Smooth muscle cell (in vitro differentiated cells): ENCODE measurements around the gene PTTG1IP. TPM values are rescaled to one million over a fixed set of nuclear protein-coding genes. Genes with fewer than 3 reads are reported as not detected.

ENCODE experiments used
- DNase-seq: peaks from one replicate; lab custom pipeline; 2025; ENCODE audit not compliant: unreplicated experiment; lab: John Stamatoyannopoulos, UW
- H2AFZ ChIP-seq: fragments of 200-600 bp; sonication (generic); 2 replicates; pipeline ENCODE4 v1.6.0; 2016; ENCODE audit warnings: antibody characterized with exemption, low read depth, mild to moderate bottlenecking
- H3F3A ChIP-seq: fragments of 200-600 bp; sonication (generic); 2 replicates; pipeline ENCODE4 v1.6.0; 2017; ENCODE audit warnings: antibody characterized with exemption, low read depth
- H3K27ac ChIP-seq: fragments of 200-600 bp; sonication (generic); 2 replicates; pipeline ENCODE4 v1.5.1; 2016; ENCODE audit warnings: low read depth, mild to moderate bottlenecking
- H3K27me3 ChIP-seq: fragments of 200-600 bp; sonication (generic); 2 replicates; pipeline ENCODE4 v1.6.1; 2016; ENCODE audit warnings: low read depth, mild to moderate bottlenecking
- H3K36me3 ChIP-seq: fragments of 200-600 bp; sonication (generic); 2 replicates; pipeline ENCODE4 v1.5.1; 2016; ENCODE audit warnings: low read depth
- H3K4me1 ChIP-seq: fragments of 200-600 bp; sonication (generic); 2 replicates; pipeline ENCODE4 v1.5.1; 2016; ENCODE audit warnings: low read depth
- H3K4me2 ChIP-seq: fragments of 200-600 bp; sonication (generic); 2 replicates; pipeline ENCODE4 v1.6.0; 2016; ENCODE audit warnings: mild to moderate bottlenecking
- H3K4me3 ChIP-seq: fragments of 200-600 bp; sonication (generic); 2 replicates; pipeline ENCODE4 v1.5.1; 2016; ENCODE audit warnings: mild to moderate bottlenecking
- H3K79me2 ChIP-seq: fragments of 200-600 bp; sonication (generic); 2 replicates; pipeline ENCODE4 v1.6.0; 2016; ENCODE audit warnings: low read depth, mild to moderate bottlenecking
- H3K9ac ChIP-seq: fragments of 200-600 bp; sonication (generic); 2 replicates; pipeline ENCODE4 v1.6.0; 2016; ENCODE audit warnings: low read depth
- H3K9me3 ChIP-seq: fragments of 200-600 bp; sonication (generic); replicated peaks from 2 replicates; pipeline ENCODE4 v1.5.1; 2016; ENCODE audit warnings: low read depth
- H4K20me1 ChIP-seq: fragments of 200-600 bp; sonication (generic); 2 replicates; pipeline ENCODE4 v1.6.0; 2016; ENCODE audit warnings: low read depth
- WGBS: methylation state at CpG from one replicate; pipeline ENCODE4 v1.1.7; 2016; ENCODE audit warnings: low lambda C conversion rate; 5-methylcytosine and 5-hydroxymethylcytosine counted together
- polyA plus RNA-seq: library from polyadenylated mRNA; unstranded; fragments of >200 nt; fragmentation: Nextera tagmentation; extraction: Ambion mirVana; gene quantifications from 2 replicates; pipeline ENCODE4 v1.2.1, GENCODE V29; 2016
- total RNA-seq: library from RNA; depleted of rRNA; stranded (reverse); fragments of >200 nt; gene quantifications from 2 replicates; pipeline ENCODE4 v1.2.3, GENCODE V29; 2014
- TF ChIP-seq, protein P1 (sequence below): fragments of 200-600 bp; sonication (generic); IDR thresholded peaks from 2 replicates; pipeline ENCODE4 v1.5.1; 2017; ENCODE audit warnings: borderline replicate concordance, mild to moderate bottlenecking, antibody characterized with exemption; ENCODE audit not compliant: insufficient read depth, poor library complexity, severe bottlenecking

Gene PTTG1IP
- total and polyA plus RNA-seq, 2 experiments from 2014 or later: 331 to 340 TPM

DNA sequence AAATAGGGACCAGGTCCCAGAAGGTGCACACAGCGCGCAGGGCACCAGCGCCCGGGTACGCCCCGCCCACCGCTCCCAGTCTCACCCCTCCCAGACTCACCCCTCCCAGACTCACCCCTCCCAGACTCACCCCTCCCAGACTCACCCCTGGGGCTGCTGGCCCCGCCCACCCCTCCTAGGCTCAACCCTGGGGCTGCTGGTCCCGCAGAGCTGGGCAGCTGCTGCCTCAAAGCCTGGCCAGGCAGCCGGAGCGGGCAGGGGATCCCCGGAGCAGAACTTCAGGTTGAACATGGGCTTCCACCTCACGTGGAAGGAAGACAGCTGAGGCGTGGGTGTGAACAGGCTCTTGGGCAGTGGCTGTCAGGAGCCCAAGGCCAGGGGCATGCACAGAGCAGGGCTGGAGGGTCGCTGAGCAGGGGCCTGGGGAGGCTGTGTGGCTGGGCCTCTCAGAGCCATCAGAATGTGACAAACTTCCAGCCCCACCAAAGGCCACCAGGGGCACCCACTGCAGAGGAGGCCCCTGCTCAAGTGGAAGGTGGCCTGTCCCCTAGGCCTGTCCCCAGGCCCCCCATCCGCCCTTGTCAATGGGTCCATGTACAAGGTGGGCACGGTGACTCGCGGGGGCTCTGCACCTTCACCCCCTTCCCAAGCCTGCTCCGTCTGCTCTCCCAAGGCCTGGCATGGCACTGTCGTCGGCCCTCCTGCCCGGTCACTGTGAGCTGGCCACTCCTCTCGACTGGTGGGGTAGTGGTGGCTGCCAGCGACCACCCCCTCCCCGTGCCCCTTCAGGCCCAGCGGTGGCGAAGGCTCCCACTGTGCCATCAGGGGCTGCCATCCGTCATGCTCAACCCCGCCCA, 35.2 kb downstream of the PTTG1IP start:
- Histone ChIP-seq H2AFZ (no peak overlapping the region), H3K4me3 (no peak overlapping the region), H3K9ac (no peak overlapping the region), H3K4me1 (no peaks in the 10 kb centered on the region), H3K9me3 (no peaks in the 10 kb centered on the region), H3K36me3 (no peaks in the 10 kb centered on the region), H3K79me2 (no peaks in the 10 kb centered on the region), H3F3A (no peaks in the 10 kb centered on the region), H4K20me1 (no peaks in the 10 kb centered on the region), H3K4me2 (no peak overlapping the region), H3K27me3 (no peaks in the 10 kb centered on the region), H3K27ac (no peak overlapping the region)
- DNase-seq: no peak
- TF ChIP-seq, protein P1, sequence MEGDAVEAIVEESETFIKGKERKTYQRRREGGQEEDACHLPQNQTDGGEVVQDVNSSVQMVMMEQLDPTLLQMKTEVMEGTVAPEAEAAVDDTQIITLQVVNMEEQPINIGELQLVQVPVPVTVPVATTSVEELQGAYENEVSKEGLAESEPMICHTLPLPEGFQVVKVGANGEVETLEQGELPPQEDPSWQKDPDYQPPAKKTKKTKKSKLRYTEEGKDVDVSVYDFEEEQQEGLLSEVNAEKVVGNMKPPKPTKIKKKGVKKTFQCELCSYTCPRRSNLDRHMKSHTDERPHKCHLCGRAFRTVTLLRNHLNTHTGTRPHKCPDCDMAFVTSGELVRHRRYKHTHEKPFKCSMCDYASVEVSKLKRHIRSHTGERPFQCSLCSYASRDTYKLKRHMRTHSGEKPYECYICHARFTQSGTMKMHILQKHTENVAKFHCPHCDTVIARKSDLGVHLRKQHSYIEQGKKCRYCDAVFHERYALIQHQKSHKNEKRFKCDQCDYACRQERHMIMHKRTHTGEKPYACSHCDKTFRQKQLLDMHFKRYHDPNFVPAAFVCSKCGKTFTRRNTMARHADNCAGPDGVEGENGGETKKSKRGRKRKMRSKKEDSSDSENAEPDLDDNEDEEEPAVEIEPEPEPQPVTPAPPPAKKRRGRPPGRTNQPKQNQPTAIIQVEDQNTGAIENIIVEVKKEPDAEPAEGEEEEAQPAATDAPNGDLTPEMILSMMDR: no peak
- WGBS: 91% methylated on average over 22 of the region's 30 CpGs

DNA sequence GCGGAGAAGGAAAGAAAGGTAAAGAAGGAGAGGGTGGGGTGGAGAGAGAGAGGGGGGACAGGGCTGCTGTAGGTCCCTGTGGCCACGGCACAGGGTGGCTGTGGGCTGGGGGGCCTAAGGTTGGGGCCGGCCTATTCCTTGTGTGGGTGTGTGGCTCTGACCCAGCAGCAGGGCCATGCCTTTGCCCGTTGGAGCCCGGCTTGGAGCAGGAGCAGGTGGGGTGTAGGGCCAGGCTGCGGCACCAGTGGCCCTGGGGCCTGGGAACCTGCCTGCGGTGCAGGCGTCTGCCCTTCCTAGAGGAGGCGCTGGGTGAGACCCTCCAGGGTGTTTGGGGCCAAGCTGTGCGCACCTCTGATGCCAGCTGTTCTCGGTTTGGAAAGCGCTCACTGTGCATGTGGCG, 36.0 kb downstream of the PTTG1IP start:
- no peaks in the 10 kb centered on the region for H3K4me1 ChIP-seq
- no peak for DNase-seq
- H3K27ac ChIP-seq: no peak overlapping the region
- no peaks in the 10 kb centered on the region for H3K36me3 ChIP-seq
- no peak overlapping the region for H3K4me3 ChIP-seq
- H3F3A ChIP-seq: no peaks in the 10 kb centered on the region
- H3K4me2 ChIP-seq: no peak overlapping the region
- H2AFZ ChIP-seq: no peak overlapping the region
- H3K27me3 ChIP-seq: no peaks in the 10 kb centered on the region
- TF ChIP-seq, protein P1: no peak
- no peaks in the 10 kb centered on the region for H3K9me3 ChIP-seq
- H4K20me1 ChIP-seq: no peaks in the 10 kb centered on the region
- WGBS: 96% methylated on average over 10 of the region's 13 CpGs
- H3K9ac ChIP-seq: no peak overlapping the region
- no peaks in the 10 kb centered on the region for H3K79me2 ChIP-seq

DNA sequence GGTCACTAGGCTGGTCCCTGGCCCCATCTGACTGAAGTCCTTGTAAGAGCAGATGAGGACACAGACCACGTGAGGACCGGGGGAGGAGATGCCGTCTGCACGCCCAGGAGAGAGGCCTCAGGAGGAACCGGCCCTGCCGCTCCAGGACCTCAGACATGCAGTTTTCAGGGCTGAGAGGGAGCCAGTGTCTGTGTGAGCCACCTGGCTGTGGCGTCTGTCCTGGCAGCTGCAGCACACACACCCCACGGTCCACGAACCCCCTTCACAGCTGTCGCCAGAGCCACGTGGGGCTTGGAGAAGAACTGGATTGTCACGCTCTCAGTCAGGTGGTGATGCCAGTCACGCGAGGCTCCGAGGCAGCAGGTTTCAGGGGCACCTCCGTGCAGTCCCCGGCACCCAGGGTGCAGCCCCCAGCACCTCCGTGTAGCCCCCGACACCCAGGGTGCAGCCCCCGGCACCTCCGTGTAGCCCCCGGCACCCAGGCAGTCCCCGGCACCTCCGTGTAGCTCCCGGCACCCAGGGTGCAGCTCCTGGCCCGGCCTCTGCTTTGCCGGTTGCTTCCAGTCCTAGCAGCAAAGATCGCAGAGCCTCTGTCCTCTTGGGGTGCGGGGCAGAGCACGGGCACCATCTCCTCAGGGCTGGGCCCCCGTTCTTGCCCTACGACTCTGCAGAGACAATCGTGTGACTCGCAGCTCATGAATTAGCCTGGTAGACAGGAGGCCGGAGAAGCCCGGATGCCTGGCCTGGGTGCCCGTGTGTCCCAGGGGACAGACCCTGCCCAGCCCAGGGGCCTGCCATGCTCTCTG, 36.6 kb downstream of the PTTG1IP start:
- H3K9ac ChIP-seq: no peak overlapping the region

More for the DNA sequence above, 36.6 kb downstream of the PTTG1IP start:
- Histone ChIP-seq H3K79me2 (no peaks in the 10 kb centered on the region), H4K20me1 (no peaks in the 10 kb centered on the region), H3K4me1 (no peaks in the 10 kb centered on the region), H3K4me2 (no peak overlapping the region), H3K9me3 (no peaks in the 10 kb centered on the region), H3F3A (no peaks in the 10 kb centered on the region), H2AFZ (no peak overlapping the region), H3K36me3 (no peaks in the 10 kb centered on the region), H3K4me3 (no peak overlapping the region), H3K27me3 (no peaks in the 10 kb centered on the region), H3K27ac (no peak overlapping the region)
- TF ChIP-seq, protein P1: no peak
- WGBS: 75% methylated on average over 36 of the region's 37 CpGs
- no peak for DNase-seq
